ENCODE results near the gene TGFA.

The TGFA gene

GRCh38 chr2:70552501-70553333 lies 909 bp downstream of the TGFA start:
- DNase-seq, result peak; percentile 51

GRCh38 chr2:70551167-70551566 lies 2.5 kb downstream of the TGFA start:
- no peak for DNase-seq

DNA sequence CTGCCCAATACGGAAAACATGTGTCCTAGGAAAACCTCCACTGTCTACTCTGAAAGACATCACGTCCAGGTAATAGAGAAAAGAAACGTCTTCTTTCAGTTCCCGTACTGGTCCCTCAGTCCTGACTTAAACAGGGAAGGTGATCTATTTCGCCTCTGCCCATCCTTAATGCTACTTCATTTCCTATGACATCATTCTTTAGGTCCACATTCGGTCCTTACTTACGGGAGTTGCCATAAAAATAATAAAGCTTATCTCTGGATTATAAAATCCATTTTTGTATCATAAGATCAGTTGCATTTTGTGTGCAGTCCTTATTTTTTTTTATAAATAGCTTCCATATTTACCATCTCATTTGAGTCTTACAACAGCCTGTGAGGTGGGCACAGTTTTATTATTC lies 3.7 kb downstream of the TGFA start:
- no peak for DNase-seq

DNA sequence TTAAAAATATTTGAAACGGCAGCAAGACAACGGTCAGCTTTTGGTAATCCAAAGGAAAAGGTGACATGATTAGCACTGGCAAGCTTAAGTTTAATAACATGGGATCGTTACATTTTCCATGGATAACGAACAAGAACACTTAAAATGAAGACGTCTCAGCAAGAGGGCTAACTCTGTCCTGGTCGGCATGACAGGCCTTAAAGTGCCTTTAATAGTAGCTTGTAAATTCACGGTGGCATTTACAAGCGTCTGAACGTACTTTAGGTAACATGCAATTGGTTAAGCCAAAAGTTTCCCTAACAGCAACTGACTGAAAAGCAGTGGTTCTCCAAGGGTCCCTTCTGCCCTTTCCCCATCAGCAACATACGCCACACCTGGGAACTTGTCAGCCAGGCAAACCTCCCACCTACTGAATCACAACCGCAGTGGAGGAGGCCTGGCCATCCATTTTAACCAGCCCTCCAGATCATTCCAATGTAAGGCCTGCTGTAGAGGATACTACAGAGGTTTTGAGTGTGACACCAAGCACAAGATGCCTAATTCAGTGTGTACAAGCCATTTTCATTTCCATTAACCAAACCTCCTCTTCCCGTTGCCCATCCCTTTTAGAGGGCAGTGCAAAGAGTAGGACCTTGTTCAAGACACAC lies 4.4 kb downstream of the TGFA start:
- DNase-seq, result no peak

GRCh38 chr2:70548233-70548632 lies 5.4 kb downstream of the TGFA start:
- DNase-seq, result no peak

DNA sequence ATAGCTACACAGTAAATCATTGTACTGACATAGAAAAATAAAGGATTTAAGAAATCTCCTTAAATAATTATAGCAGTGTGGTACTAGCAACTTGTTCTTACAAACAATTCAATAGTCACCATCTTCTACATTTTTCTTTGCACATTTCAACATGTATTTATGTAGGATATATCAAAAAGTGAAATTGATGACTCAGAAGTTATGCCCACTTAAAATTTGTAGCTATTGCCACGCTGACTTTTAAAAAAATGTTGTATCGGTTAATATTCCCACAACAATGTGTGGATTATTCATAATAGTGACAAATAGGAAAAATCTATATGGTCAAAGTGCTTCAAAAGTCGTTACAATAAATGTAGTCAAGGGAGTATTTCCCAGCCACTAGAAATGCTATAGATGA lies 6.7 kb downstream of the TGFA start:
- no peak for DNase-seq

- no peak for DNase-seq
Measured at GRCh38 chr2:70546376-70546775, 7.2 kb downstream of the TGFA start.

GRCh38 chr2:70541481-70542020 lies 12.1 kb downstream of the TGFA start:
- DNase-seq, result no peak

DNA sequence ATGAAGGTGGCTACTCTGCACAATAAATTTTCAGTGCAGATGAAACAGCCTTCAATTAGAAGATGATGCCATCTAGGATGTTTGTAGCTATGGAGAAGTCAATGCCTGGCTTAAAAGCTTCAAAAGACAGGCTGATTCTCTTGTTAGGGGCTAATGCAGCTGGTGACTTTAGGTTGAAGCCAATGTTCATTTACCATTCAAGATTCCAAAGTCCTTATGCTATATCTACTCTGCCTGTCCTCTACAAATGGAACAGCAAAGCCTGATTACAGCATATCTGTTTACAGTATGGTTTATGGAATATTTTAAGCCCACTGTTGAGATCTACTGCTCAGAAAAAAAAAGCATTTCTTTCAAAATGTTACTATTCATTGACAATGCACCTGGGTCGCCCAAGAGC lies 15.8 kb downstream of the TGFA start:
- no peak for DNase-seq

GRCh38 chr2:70536517-70537055 lies 17.0 kb downstream of the TGFA start:
- no peak for DNase-seq

- no peak for DNase-seq
Measured at GRCh38 chr2:70535573-70535972, 18.1 kb downstream of the TGFA start.

- no peak for DNase-seq
Measured at GRCh38 chr2:70534183-70534836, 19.3 kb downstream of the TGFA start.

DNA sequence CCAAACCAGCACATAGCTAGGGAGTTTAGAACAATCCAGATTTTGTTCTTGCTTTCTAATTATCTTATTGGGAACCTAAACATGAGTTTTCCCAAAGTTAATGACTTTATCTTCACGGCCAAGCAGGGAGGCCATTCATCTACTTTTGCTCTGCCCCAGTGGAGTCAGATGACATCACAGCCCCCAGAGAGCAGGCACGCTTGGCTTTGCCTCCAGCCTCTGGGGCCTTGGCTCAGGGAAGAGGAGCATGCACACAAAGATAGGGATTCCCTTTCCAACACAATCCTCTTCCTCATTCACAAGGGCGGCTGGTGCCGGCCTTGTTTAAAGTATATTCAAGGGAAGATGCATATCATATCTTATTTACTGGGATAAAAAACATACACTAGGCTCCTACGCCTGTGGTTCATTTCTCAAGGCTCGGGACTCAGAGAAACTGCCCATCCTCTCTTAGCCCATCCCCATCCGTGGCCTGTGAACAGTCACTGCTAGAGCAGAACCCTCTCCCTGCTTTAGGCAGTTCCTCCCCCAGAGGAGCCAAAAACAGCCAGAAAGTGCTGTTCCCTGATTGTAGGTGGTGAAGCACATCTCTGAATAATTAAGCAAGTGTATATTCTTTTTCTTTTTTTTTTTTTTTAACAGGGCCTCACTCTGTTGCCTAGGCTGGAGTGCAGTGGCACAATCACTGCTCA lies 21.2 kb downstream of the TGFA start:
- DNase-seq, result no peak

DNA sequence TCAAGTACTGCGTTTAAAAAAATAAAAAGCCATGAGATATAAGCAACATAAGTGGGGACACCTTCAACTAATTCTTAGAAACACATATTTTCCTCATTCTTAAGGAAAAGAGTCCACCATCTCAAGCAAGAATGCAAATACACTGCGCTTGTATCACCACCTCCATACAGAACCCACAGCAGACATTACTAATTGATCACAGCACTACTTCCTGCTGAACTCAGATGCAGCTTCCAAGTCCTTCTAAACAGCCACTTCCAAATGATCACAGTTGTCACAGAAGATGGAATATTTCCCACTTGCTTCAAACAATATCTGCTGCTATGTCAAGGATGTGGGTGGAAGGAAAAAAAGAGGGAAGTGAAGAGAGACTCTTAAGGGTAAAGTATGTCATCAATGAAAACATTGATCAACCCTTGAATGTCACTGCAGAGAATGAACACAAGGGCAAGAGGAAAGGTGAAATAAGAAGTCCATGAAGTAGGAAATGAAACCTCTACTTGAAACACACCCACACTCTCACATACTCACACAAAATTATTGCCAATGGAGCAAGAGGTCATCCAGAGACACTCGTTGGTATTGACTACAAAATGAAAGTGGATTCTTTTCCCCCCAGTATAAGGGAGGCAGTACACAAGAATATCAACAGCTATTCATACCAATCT lies 22.1 kb downstream of the TGFA start:
- DNase-seq, result no peak

DNA sequence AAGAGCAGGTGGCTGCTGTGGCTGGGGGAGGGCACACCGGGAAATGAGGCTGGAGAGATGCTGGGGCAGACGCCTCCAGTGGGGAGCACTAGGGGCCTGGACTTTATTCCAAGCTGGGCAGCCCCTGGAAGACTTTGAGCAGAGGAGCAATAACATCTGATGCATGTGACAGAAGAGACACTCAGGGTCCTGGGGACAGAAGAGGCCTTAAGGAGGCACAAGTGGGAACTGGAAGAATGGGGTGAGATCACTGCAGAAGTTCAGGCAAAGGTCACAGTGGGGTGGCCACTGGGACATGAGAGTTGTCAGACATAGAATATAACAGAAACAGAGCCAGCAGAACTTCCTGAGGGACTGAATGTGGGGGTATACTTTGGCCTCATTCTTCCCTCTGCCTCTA lies 24.0 kb downstream of the TGFA start:
- no peak for DNase-seq

DNA sequence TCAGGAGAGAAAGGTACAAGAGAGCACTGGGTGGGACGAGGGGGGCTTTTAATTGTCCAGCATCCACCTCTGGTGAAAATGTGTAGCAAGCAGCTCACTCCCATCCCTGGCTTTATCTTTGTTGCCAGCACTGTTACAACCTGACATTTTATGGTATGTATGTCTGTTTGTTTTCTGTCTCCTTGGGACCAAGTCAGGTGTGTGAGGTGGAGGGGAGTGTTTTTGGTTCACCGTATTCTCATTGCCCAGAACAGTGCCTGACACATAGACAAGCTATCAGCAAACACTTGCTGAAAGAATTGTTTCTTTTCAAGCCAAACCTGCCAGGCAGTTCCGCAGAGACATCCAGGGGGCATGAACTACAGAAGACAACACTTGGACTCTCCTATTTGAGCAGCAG lies 24.7 kb downstream of the TGFA start:
- DNase-seq, result no peak

DNA sequence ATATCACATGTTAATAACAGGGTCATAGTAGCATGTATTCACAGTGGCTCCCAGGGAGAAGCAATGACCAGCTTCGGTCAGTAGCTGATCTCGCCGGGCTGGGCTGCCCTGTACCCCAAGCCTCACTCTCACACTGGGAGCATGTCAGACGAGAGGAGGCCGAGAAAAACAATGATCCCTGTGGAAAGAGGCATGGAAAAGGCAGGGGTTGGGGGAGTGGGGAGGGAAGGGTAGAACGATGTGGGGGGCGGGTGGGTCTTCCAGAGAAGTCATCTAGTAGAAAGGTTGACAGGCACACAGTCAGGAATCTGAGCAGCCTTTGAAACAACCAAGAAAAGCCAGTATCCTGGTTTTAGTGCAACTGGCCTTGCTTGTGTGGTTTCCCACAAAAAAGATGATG lies 25.4 kb downstream of the TGFA start:
- no peak for DNase-seq

DNA sequence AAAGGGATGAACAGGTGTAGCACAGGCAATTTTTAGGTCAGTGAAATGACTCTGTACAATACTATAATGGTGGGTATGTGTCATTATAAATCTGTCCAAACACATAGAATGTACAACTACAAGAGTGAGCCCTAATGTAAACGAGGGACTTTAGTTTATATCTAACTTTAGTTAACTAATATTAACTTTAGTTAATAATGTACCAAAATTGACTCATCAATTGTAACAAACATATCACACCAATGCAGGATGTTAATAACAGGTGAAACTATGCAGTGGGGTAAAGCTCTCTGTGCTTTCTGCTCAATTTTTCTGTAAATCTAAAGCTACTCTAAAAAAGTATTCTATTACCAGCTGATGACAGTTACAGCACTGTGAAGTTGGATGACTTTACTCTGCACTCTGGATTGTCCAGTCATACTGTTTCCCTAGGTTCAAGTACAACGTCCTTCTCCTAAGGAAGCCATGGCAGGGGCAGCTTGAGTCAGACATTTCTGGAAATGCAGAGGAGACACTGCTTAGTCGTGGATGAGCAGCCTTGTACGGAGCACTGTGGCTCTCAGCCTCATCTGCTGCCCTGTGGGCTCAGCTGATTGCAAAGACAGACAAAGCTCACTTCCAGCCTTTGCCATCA lies 26.1 kb downstream of the TGFA start:
- DNase-seq, result no peak

GRCh38 chr2:70526126-70526525 lies 27.5 kb downstream of the TGFA start:
- DNase-seq, result no peak

DNA sequence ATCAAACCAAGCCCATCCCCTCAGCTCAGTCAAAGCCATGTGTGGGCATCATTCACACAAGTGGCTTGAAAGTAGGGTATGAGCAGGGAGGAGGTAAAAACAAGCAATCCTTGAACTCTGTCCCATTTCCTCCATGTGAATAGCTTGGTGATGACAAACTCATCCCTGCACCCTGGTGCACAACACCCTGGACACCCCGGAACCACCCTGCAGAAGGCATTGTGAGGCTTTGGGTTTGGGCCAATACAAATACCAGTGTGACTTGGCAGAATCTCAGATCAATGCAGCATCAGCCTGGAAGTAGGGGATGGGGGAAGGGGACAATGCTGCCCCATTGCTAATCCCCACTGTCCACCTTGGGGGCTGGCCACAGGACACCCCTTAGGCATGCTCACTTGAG lies 28.6 kb downstream of the TGFA start:
- no peak for DNase-seq
